Measurements from ENCODE around the gene GMPPA. TPM values are rescaled to one million over a fixed set of nuclear protein-coding genes. Genes with fewer than 3 reads are reported as not detected.

Gene GMPPA
- total and polyA plus RNA-seq, 2 experiments from 2014 or later, result 67.8 to 76.5 TPM

DNA sequence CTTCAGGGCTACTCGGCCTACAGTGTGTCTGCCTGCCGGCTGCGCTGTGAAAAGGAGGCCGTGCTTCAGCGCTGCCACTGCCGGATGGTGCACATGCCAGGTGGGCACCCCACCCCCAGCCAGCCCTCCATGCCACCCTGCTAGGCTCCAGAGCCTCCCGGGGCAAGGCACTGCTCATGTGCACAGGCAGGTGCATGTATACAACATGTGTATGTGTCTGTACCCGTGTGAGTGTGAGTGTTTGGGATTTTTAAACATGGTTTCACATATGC lies 33.6 kb downstream of the GMPPA start:
- Histone ChIP-seq H3K27me3 (peaks cover 27% of the 10 kb centered on the region), H3K79me2 (no peaks in the 10 kb centered on the region), H3K27ac (no peak overlapping the region), H3K4me3 (no peak overlapping the region), H3K9me2 (replicated peaks; ENCODE audit: insufficient read depth) (no peaks in the 10 kb centered on the region), H3K4me2 (no peak overlapping the region), H4K20me1 (ENCODE audit: insufficient read depth, poor library complexity, severe bottlenecking) (no peaks in the 10 kb centered on the region), H3K9me3 (ENCODE audit: low read depth) (no peaks in the 10 kb centered on the region), H3K36me3 (replicated peaks; ENCODE audit: insufficient read depth, low read depth) (no peaks in the 10 kb centered on the region), H3K4me1 (ENCODE audit: insufficient read depth) (no peaks in the 10 kb centered on the region), H2AFZ (no peak overlapping the region)
- 87% methylated on average over 8 of the region's 8 CpGs for WGBS (ENCODE audit: low lambda C conversion rate, missing lambda C conversion rate)
- no peak for DNase-seq (ENCODE audit: low spot score)
- TF ChIP-seq, protein P1, sequence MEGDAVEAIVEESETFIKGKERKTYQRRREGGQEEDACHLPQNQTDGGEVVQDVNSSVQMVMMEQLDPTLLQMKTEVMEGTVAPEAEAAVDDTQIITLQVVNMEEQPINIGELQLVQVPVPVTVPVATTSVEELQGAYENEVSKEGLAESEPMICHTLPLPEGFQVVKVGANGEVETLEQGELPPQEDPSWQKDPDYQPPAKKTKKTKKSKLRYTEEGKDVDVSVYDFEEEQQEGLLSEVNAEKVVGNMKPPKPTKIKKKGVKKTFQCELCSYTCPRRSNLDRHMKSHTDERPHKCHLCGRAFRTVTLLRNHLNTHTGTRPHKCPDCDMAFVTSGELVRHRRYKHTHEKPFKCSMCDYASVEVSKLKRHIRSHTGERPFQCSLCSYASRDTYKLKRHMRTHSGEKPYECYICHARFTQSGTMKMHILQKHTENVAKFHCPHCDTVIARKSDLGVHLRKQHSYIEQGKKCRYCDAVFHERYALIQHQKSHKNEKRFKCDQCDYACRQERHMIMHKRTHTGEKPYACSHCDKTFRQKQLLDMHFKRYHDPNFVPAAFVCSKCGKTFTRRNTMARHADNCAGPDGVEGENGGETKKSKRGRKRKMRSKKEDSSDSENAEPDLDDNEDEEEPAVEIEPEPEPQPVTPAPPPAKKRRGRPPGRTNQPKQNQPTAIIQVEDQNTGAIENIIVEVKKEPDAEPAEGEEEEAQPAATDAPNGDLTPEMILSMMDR (IDR thresholded peaks at IDR 0.05; ENCODE audit: poor library complexity), result no peak
- TF ChIP-seq EZH2phosphoT487 (IDR thresholded peaks at IDR 0.05; ENCODE audit: low read depth, severe bottlenecking, unreplicated experiment), result no peak
- TF ChIP-seq EZH2 (IDR thresholded peaks at IDR 0.05; ENCODE audit: borderline replicate concordance), result no peak

DNA sequence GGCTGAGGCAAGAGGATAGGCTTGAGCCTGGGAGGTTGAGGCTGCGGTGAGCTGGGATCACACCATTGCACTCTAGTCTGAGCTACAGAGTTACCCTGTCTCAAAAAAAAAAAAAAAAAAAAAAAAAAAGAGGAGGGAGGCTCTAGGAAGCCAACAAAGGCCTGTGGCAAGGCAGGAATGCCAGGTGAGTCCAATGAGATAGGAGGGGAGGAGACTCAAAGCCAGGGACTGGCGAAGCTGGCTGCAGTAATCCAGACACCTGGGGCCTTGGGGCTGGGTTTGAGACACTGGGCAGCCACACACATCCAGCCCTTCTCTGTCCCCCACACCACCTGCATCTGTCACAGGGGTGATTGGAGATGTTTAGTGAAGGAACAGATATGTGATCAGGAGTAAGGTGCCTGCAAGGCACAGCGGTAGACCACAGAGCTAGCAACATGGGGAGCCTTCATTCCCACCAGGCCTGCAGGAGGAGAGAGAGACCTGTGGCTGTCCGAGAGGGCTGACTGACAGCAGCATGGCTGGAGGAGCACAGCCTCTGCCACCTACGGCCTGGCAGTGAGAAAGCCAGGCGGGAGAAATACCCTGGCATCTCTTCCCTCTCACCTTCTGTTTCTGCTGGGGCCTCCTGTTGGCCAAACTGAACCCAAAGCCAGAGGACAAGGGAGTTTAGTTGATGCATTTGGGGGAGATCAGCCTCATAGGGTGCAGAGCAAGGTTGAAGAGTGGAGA lies 35.4 kb downstream of the GMPPA start:
- peaks cover 12% of the 10 kb centered on the region for H3K4me1 ChIP-seq (ENCODE audit: insufficient read depth)
- H3K9me2 ChIP-seq (replicated peaks; ENCODE audit: insufficient read depth), result no peaks in the 10 kb centered on the region
- peaks cover 8% of the 10 kb centered on the region for H4K20me1 ChIP-seq (ENCODE audit: insufficient read depth, poor library complexity, severe bottlenecking)
- TF ChIP-seq EZH2 (IDR thresholded peaks at IDR 0.05; ENCODE audit: borderline replicate concordance), result no peak
- TF ChIP-seq EZH2phosphoT487 (IDR thresholded peaks at IDR 0.05; ENCODE audit: low read depth, severe bottlenecking, unreplicated experiment), result no peak
- TF ChIP-seq, protein P1 (IDR thresholded peaks at IDR 0.05; ENCODE audit: poor library complexity), result no peak
- no peak overlapping the region for H2AFZ ChIP-seq
- DNase-seq (ENCODE audit: low spot score), result no peak
- WGBS (ENCODE audit: low lambda C conversion rate, missing lambda C conversion rate), result 74% methylated on average over 6 of the region's 6 CpGs
- no peak overlapping the region for H3K27ac ChIP-seq
- no peaks in the 10 kb centered on the region for H3K79me2 ChIP-seq
- no peaks in the 10 kb centered on the region for H3K36me3 ChIP-seq (replicated peaks; ENCODE audit: insufficient read depth, low read depth)
- H3K4me2 ChIP-seq, result no peak overlapping the region
- no peak overlapping the region for H3K4me3 ChIP-seq
- H3K9me3 ChIP-seq (ENCODE audit: low read depth), result no peaks in the 10 kb centered on the region
- peaks cover 9% of the 10 kb centered on the region for H3K27me3 ChIP-seq

DNA sequence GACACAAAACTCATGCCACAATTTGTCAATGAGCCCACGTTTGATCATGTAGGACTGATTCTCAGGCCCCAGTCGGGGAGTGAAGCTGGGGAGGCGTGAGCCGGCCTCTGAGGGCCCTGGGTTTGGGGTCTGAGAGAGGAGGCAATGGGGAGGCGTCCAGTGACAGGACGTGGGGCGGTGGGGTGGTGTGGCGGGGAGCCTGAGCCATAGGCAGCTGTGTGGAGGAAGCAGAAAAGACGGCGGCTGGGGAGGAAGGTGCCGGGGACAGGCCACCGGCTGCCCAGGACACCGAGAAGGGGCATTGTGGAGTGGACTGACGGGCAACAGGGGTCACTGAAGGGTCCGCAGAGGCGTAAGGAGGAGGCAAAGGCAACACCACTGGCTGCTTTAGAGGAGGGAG lies 37.7 kb downstream of the GMPPA start:
- Histone ChIP-seq H3K27me3 (no peaks in the 10 kb centered on the region), H3K9me3 (ENCODE audit: low read depth) (no peaks in the 10 kb centered on the region), H3K36me3 (replicated peaks; ENCODE audit: insufficient read depth, low read depth) (no peaks in the 10 kb centered on the region), H3K27ac (no peak overlapping the region), H3K9me2 (replicated peaks; ENCODE audit: insufficient read depth) (no peaks in the 10 kb centered on the region), H3K4me1 (ENCODE audit: insufficient read depth) (peaks cover 12% of the 10 kb centered on the region), H3K4me2 (no peak overlapping the region), H3K4me3 (no peak overlapping the region), H4K20me1 (ENCODE audit: insufficient read depth, poor library complexity, severe bottlenecking) (peaks cover 14% of the 10 kb centered on the region), H3K79me2 (peaks cover 7% of the 10 kb centered on the region), H2AFZ (no peak overlapping the region)
- WGBS (ENCODE audit: low lambda C conversion rate, missing lambda C conversion rate), result 88% methylated on average over 8 of the region's 16 CpGs
- DNase-seq (ENCODE audit: low spot score), result no peak
- TF ChIP-seq, protein P1 (IDR thresholded peaks at IDR 0.05; ENCODE audit: poor library complexity), result no peak
- TF ChIP-seq EZH2phosphoT487 (IDR thresholded peaks at IDR 0.05; ENCODE audit: low read depth, severe bottlenecking, unreplicated experiment) (no peak), EZH2 (IDR thresholded peaks at IDR 0.05; ENCODE audit: borderline replicate concordance) (no peak)
